ENCODE results near the gene USP2.

The USP2 gene

GRCh38 chr11:119320240-119320775 is 61.2 kb downstream of the USP2 start:
- DNase-seq: no peak

DNA sequence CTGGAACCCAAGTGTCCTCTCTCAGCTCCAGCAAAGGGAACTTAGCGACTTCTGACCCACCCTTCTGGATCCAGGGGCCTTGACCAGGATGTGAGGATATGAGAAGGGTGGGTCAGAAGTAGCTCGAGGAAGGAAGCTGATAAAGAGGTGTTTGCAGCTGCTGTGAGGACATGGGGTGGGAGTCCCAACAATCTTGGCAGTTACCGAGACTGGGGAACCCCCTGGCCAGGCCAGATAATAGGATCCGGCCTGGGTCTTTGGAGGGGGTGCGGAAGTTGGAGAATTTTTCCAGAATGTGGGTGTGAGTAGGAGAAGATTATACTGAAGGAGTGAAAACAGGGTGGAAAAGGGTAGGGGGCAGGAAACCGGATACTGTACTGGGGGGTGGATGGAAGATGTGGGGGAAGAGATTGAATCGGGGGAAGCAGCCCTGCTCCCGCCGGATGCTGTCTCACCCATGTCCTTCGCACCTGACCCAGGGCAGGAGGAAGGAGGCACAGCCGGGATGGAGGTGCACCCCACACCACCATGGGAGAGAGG is 61.7 kb downstream of the USP2 start:
- DNase-seq: no peak

- no peak for DNase-seq
These were observed 62.3 kb downstream of the USP2 start for GRCh38 chr11:119319136-119319699.

DNA sequence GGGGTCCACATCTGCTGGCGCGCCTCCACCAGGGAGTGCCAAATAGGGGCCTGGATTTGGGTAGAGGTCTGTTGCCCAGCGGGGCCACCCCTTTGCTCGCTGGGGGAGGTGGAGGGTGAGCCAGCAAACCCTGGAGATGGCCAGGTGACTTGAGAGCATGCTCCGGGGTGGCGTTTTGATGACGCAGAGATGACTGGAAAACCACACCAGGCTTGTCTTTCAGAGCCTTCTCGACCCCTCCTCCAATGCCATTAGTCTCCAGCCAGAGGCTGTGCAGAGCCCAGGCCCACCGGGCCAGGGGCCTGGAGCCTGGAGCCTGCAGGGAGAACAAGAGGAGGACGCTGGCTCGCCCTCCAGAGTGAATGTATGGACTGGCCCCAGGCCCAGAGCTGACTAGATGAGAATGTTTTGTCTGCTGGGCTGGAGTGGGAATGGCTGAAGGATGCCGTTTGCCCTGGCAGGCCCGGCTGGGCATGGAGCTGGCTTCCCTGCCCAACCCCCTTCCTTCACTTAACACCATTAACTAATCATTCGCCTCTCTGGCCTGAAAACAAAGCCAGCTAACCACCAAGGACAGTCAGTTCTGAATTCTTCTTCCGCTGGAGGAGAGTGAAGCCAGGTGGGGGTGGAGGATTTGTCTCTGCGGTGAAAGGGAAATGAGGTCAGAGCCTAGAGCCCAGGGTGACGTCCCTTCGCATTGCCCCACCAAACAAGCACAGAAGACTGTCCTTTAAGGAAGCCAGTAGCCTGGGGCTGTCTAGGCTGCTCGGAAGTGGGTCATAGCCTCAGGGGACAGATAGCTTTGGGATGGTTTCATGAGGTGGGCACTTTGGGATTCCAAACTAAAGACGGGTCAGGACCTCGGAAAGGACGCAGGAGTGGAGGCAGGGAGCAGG is 63.0 kb downstream of the USP2 start:
- DNase-seq: no peak

- DNase-seq: no peak
These were observed 63.8 kb downstream of the USP2 start for GRCh38 chr11:119317592-119318239.

DNA sequence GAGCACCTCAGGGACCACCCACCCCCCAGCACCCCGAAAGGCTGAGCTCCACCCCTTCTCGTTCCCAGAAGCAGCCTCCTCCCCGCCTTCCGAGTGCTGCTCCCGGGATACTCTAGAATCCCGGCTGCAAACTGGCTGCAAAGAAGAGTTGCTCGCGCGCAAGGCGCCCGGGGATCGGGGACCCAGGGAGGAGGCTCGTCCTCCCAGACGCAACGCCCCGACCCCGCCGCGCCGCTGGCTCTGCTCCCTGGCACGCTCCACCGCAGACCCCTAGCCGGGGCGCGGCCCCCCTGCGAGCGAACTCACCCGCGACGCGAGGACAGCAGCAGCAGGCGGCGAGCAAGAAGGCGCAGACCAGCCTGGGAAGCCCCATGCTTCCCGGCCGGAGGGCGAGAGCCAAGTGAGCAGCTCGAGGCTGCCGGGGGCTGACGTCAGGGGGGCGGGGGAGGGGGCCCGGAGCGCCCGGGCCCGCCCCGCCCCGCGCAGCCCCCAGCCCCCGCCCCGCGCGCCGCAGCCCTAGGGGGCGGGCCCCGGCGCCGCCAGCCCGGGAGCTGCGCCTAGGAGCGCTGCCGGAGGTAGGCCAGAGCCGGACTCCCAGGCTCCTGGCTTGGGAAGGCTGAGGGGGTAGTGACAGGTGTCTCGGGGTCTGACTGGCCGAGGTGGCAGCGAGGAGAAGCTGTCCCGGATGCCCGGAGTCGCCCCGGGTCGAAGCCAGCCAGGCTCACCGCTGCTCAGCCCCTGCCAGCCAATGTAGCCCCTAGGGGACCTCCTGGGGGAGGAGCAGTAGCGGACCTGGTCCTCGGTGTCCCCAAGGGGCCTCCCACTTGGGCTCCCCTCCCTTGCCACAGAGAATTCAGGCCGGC is 64.5 kb downstream of the USP2 start, which contains the start of gene MCAM:
TSS of gene MCAM (minus strand) at position 402 of the 863 bp plus-strand sequence. CDS start at position 373, 29 bp downstream.
- no peak for DNase-seq

DNA sequence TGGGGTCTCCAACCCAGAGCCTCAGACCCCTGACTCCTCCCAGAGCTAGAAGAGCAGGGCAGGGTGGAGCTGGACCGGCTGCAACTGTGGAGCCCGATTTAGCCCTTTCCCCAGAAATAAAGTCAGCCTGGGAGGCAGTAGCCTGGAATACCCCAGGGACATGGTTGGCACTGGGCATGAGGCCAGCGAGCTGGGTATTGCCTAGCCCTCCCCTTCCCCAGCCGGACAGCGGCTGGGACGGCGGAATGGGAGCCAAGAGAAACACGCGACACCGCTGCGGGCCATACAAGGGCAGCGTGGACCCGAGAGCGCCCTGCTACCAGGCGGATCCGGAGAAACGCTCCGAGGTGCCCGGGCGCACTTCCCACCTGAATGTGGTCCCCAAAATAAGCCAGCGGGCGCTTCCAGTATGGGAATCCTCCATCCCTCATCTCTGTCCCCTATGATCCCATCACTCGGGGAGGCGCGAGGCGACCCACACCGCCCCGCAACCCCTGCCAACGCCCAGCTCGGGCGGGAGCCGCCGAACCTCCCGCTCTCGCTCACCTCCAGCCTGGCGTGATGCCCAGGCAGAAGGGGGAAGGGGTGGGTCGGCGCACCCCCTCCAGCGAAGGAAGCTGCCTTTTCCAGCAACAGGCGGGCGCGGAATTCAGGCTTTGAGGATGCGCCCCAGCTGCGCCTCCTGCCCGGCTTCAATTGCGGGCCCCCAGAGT is 65.3 kb downstream of the USP2 start:
- DNase-seq: no peak

DNA sequence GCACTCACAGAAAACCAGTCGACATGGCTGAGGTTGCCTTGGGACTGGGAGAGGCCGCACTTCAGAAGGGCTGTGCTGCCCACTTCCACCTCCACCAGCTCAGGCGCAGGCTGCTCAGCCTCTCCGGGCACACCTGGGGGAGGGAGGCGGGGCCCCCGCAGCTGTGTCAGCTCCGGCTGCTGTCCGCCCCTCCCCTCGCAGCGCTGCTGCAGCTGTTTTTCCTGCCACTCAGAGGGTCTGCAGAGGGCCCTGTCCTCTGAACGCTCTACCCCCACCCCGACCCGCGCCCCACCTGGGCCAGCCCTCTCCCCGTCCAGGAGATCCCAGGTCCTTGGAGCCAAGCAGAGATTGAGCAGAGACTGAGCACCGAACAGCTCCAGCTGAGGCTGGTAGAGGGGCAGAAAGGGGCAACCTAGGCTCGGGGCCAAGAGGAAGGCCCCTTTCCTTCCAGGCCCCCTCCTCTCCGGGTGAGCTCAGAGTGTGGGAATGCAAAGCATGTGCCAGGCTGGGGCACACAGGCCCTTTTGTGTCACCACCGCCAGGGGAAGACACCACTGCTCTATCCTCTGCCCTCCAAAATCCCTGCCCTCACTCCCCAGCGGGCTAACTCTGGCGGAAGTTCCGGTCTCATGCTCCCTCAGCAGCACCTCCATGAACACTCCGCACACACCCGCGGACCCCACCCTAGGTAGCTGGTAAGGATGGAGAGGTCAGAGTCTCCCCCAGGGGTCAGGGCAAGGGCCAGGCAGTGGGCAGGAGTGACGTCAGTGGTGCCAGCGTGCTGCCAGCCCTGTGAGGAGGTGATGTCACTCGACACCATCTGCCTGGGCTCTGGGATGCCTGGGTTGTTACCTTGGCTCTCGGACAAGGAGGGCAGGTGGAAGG is 66.1 kb downstream of the USP2 start:
- DNase-seq: peak; percentile 53

DNA sequence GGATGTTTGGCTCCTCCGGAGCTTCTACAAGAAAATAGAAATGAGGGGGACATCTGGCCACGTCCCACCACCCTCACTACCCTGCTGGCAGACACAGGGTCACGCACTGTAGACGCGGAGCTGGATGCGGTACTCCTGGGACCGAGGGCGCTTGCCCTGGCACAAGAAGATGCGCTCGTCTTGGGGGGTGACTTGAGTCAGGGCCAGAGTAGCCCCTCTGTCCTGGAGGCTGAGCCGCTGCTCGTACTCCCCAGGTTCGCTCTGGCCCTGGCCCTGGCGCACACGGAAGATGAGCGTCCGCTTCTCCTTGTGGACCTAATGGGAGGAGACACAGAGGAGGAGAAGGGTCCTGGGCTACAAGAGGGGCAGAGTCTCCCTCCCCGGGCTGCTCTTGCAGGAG is 66.8 kb downstream of the USP2 start:
- no peak for DNase-seq

DNA sequence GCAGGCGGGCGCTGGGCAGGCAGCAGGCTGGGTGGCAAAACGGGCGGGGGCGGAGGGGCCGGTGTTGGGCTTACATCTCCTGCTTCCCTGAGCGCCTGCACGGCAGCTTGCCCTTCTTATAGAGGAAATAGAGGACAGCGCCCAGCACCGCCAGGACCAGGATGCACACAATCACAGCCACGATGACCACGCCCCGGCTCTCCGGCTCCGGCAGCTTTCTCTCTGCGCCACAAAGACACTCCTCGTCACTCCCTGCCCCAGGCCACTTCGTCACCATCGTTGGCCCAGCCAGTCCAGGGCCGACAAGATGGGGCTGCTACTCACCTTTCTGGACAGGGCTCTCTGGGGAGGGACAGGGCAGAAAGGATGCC is 70.8 kb downstream of the USP2 start:
- DNase-seq: no peak

GRCh38 chr11:119309953-119310681 is 71.4 kb downstream of the USP2 start:
- DNase-seq: no peak

DNA sequence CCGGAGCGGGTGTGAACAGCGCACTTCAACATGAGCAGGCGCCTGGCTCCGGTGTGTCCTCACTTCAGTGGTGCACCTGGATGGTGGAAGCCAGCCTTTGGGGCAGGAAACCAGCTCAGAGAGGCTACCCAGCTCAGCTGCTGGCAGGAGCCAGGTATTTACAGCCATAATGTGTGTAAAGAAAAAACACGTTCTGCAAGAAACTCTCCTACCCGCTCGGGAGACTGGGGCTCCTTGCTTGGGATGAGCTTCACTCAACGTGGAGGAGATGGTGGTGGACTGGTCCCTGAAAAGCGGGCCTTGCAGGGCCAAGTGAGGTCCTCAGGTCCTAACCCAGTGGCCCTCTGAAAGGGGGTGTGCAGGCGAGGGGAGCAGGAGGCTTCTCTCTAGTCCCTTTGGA is 72.1 kb downstream of the USP2 start:
- DNase-seq: no peak

GRCh38 chr11:119307974-119308373 is 73.5 kb downstream of the USP2 start:
- no peak for DNase-seq

- DNase-seq: no peak
These were observed 74.3 kb downstream of the USP2 start for GRCh38 chr11:119307219-119307618.

- no peak for DNase-seq
These were observed 75.1 kb downstream of the USP2 start for GRCh38 chr11:119306373-119306890.

DNA sequence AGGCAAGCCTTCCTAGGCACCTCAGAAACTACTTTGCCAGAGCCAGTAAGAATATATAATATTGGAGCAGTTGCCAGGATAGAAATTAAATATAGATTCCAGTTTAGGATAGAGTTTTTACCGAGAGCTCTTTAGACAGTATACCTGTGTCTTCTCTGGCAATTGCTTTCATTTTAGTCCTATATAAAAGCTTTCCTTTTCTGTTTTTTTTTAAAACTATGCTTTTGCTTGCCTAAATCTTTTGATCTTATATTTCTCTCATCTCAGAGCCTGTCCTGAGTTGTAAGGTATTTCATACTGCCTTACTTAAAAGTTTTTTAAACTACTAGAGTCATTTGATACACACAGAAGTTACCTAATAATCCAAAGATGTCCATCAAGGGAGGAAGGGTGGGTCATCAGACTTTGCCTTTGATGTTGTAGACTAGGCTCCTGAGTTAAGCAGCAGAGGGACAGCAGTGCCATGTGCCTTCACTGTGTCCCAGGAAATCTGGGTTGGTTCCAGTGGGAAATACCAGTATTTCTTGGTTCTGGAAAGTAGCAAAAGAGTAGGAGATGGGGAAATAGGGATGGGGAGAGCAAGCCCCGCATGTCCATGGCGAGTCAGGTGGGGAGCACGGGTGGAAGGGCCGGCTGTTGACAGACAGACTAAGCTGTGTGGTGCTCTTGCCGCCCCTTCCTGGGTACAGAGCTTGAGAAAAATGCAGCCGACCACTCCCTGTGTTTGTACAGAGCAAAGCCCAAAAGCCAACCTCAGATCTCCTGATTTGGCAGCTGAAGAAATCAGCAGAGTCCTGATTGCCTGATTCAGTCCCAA is 75.7 kb downstream of the USP2 start:
- DNase-seq: no peak

All from NCI-H510A treated with DMSO at 0.1 percent for 48 hours (cell line).